Stimulated activated naive CD8-positive, alpha-beta T cell treated with anti-CD3 and anti-CD28 coated beads, Interleukin-15, Interleukin-2, amounts not matched to agents 100 ng/mL and 50 ng/mL, for 24 hours (primary cell): ENCODE data around the gene EXTL2.
"Not testable (repeated sequence)": the region's sequence is repeated elsewhere in the genome, so short reads cannot be mapped to it uniquely, and the experiment has no call there.

Experiments used
- H3K27ac Mint-ChIP-seq: one replicate; pipeline ENCODE4 v1.8.0; 2021; ENCODE audit warnings: mild to moderate bottlenecking, mixed read lengths
- H3K27me3 Mint-ChIP-seq: one replicate; pipeline ENCODE4 v1.8.0; 2021; ENCODE audit warnings: mixed read lengths
- H3K36me3 Mint-ChIP-seq: one replicate; pipeline ENCODE4 v1.8.0; 2021; ENCODE audit warnings: low read depth, mixed read lengths
- H3K4me1 Mint-ChIP-seq: one replicate; pipeline ENCODE4 v1.8.0; 2021; ENCODE audit warnings: low read depth, mixed read lengths
- H3K4me3 Mint-ChIP-seq: one replicate; pipeline ENCODE4 v1.8.0; 2021; ENCODE audit warnings: mild to moderate bottlenecking, mixed read lengths
- H3K9me3 Mint-ChIP-seq: one replicate; pipeline ENCODE4 v1.8.0; 2021; ENCODE audit warnings: mixed read lengths

Gene EXTL2, protein sequence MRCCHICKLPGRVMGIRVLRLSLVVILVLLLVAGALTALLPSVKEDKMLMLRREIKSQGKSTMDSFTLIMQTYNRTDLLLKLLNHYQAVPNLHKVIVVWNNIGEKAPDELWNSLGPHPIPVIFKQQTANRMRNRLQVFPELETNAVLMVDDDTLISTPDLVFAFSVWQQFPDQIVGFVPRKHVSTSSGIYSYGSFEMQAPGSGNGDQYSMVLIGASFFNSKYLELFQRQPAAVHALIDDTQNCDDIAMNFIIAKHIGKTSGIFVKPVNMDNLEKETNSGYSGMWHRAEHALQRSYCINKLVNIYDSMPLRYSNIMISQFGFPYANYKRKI

DNA sequence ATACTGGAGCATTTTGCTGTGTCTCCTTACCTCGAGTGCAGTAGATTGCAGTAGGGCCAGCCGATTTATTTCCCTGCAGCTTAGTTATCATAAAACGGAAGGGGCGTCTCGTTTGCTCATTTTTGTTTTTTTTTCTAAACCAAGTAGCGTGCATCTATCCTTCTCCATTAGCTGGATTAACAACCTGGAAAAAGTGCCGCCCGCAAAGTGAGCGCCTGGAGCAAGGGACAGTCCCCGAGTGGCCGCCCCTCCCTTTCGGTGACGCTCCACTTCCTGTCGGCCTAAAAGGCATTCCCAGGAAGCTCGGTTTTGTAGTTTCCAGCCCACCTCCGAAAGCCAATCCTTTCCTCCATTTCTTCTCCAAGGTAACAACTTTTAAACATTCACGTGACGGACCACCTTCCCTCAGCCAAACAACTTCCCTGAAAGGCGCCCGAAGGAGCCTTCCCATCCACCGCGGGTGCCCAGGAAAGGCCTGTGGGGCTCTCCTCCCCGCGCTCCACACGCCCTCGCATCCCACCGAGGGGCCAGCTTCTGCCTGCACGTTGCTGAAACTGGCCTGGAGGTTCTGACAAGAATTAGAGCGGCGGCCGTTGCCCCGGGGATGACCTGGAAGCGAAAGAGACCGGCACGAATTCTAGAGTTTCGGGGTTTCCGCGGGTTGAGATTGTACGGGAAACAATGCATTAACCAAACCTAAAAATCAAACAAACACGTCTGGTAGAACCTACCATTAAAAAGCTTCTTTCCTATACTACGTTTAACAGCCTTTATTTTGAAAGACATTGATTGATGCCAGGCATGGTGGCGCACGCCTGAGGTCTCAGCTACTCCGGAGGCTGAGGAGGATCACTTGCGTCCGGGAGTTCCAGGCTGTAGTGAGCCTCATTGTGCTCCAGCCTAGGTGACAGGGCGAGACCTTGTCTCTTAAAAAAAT, at the start of gene EXTL2:
TSS of gene EXTL2 (minus strand) at position 240 of the 937 bp plus-strand sequence. CDS start 6,085 bp downstream, outside the sequence.
- peak within 1 kb of the TSS; percentile 100 for H3K4me3 Mint-ChIP-seq
- no peaks in the 10 kb centered on the region for H3K27me3 Mint-ChIP-seq
- peaks cover 63% of the 10 kb centered on the region for H3K4me1 Mint-ChIP-seq
- peaks cover 10% of the 10 kb centered on the region for H3K9me3 Mint-ChIP-seq
- peak within 1 kb of the TSS; percentile 100 for H3K27ac Mint-ChIP-seq
- peaks cover 51% of the 10 kb centered on the region for H3K36me3 Mint-ChIP-seq

DNA sequence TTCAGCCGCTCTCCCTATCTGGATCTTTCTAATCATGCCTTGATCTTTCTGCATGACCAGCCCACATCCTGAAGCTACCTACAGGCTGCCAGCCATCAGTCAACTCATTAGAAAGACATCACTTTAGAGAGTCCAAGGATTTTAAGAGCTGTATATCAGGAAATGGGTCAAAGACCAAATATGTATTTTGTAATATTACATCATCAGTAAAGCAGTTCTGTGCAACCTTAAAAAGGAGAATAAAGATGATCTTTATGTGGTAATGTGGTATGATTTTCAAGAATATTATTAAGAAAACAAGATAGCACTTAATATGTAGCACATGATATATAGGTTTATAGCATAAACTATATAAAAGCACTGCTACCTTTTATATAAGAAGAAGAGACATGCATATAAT, 48.9 kb upstream of the EXTL2 start:
- Mint-ChIP-seq H3K9me3 (peaks cover 29% of the 10 kb centered on the region), H3K27ac (no peak overlapping the region), H3K36me3 (peaks cover 89% of the 10 kb centered on the region), H3K27me3 (peaks cover 4% of the 10 kb centered on the region), H3K4me1 (peaks cover 58% of the 10 kb centered on the region), H3K4me3 (no peak overlapping the region)

DNA sequence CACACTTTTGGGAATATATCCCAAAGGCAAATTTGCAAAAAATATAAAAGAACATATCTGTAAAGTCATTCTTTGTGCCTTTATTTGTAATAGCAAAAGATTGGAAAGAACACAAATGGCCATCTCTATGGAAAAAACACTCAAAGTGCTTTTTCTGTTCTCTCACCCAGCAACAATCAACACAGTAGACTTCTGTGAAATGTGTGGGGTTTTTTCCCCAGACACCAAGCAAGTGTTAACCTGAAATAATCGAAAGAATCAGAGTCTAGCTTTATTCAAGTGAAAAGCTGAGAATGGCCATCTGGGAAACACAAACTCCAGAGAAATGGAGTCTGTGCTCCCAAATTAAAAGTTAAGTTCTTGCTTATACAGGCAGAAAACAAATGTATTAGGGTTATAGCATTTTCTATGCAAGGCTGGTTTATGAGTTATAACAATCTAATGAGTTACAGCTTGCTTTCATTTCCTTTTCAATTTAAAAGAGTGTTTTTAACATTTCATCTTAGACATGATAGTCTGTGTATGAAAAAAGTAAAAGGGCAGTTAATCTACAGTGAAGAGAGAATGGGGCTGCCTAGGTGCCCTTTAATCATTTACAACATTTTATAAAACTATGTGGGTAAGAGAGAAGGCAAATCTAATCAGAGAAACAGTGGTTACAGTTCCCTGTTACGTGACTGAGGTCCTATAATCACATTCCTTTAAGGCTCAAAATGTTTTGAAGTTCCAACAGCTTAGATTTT, 47.8 kb upstream of the EXTL2 start:
- Mint-ChIP-seq H3K27me3 (peaks cover 4% of the 10 kb centered on the region), H3K4me3 (no peak overlapping the region), H3K27ac (no peak overlapping the region), H3K36me3 (peaks cover 89% of the 10 kb centered on the region), H3K4me1 (peaks cover 47% of the 10 kb centered on the region), H3K9me3 (peaks cover 21% of the 10 kb centered on the region)

DNA sequence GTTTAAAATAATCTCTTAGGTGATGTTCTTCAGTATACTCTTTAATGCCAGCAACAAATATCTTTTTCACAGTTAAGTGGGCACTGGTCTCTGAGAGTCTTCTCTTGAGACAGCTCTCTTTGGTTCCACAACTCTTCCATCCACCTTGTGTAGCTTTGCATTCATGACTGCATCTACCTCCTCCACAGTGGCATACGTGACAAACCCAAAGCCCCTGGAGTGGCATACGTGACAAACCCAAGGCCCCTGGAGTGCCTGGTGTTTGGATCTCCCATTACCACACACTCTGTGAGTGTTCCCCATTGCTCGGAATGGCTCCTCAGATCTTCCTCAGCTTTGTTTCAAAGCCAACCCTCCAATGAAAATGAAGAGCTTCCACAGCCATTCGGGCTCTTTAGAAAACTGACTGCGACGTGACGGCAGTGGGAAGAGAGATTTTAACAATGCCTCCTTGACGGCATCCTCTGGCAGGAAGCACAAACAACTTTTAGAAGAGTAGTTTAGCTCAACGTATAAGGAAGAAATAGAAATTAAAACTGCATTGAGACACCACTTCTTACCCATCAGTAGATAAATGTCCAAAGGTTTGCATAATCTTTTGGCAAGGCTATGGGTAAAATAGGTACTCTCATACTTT, 47.1 kb upstream of the EXTL2 start:
- peaks cover 88% of the 10 kb centered on the region for H3K36me3 Mint-ChIP-seq
- peak overlapping the region; percentile 100 for H3K27ac Mint-ChIP-seq
- H3K27me3 Mint-ChIP-seq = peaks cover 4% of the 10 kb centered on the region
- peak overlapping the region; percentile 85 for H3K4me3 Mint-ChIP-seq
- peaks cover 16% of the 10 kb centered on the region for H3K9me3 Mint-ChIP-seq
- peaks cover 42% of the 10 kb centered on the region for H3K4me1 Mint-ChIP-seq

DNA sequence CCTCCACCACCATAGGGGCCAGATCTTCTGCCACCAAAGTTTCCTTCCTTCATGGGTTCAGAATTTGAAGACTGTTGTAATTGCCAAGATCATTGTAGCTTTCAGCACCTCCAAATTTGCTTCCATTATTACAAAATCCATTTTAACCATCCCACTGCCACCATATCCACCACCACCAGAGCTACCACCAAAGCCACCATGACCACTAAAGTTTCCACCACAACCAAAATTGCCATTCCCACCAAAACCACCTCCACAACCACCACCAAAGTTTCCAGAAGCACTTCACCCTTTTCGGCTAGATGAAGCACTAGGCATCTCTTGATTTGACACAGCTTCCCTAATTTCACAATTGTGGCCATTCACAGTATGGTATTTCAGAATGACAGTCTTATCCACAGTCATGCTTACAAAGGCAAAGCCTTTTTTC, 46.5 kb upstream of the EXTL2 start:
- peaks cover 88% of the 10 kb centered on the region for H3K36me3 Mint-ChIP-seq
- H3K4me1 Mint-ChIP-seq = peaks cover 43% of the 10 kb centered on the region
- peak overlapping the region; percentile 85 for H3K4me3 Mint-ChIP-seq
- H3K27me3 Mint-ChIP-seq = peaks cover 4% of the 10 kb centered on the region
- peaks cover 14% of the 10 kb centered on the region for H3K9me3 Mint-ChIP-seq
- peak overlapping the region; percentile 100 for H3K27ac Mint-ChIP-seq

DNA sequence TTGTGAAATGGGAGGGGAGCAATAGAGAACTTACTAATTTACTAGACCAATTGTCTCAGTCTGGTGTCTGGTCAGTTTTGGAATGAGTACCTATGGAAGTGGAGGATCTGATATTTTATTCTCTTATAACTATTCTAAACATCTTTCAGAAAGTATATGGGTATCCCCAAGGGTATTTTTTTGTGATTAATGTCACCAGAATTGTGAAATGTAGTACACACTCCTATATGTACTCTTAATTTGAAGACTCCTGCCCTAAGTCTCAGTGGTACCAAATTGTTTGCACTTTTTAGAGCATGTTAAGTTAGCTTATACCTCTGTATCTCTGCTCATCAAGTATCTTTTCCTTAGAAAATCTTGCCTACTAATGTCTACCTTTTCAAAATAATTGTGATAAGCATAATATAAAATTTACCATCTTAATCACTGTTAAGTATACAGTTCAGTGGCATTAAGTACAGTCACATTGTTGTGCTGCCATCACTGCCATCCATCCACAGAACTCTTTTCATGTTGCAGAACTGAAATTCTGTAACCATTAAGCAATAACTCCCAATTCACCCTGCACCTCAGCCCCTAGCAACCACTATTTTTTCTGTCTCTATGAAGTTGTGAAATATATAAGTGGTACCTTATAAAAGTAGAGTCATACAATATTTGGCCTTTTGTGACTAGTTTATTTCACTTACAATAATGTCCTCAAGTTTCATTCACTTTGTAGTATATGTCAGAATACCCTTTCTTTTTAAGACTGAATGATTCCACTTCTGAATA, 41.7 kb upstream of the EXTL2 start:
- Mint-ChIP-seq H3K27ac (no peak overlapping the region), H3K4me3 (no peak overlapping the region), H3K27me3 (peaks cover 4% of the 10 kb centered on the region), H3K36me3 (peaks cover 90% of the 10 kb centered on the region), H3K9me3 (peaks cover 8% of the 10 kb centered on the region), H3K4me1 (peaks cover 44% of the 10 kb centered on the region)

DNA sequence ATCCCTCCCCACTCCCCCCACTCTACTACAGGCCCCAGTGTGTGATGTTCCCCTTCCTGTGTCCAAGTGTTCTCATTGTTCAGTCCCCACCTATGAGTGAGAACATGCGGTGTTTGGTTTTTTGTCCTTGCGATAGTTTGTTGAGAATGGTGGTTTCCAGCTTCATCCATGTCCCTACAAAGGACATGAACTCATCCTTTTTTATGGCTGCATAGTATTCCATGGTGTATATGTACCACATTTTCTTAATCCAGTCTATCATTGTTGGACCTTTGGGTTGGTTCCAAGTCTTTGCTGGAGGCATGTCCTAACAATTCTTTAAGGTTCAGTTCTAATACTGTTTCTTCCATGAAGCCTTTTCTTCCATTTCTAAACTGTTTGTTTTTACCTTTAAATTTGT, 38.9 kb upstream of the EXTL2 start:
- not testable (repeated sequence) for H3K27ac Mint-ChIP-seq, H3K27me3 Mint-ChIP-seq, H3K9me3 Mint-ChIP-seq, H3K4me3 Mint-ChIP-seq
- Mint-ChIP-seq H3K36me3 (peaks cover 85% of the 10 kb centered on the region), H3K4me1 (peaks cover 63% of the 10 kb centered on the region)

DNA sequence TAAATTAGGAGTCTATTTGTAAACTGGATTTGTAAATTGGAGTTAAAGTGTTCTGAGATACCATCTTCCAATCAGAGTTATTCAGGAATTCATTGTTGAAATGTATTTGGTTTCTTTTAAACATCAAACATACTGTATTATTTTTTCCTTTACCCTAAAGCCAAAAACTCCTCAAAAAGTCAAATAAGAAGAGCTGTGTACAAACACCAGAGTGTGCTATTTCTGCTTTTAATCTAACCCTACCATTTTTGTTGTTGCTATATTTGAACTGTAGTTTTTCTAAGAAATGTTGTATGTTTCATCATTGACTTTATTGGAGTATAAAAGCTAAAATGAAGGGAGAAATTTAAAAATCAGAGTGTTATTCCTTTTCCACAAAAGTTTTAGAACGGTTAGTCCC, 37.1 kb upstream of the EXTL2 start:
- Mint-ChIP-seq H3K27me3 (no peaks in the 10 kb centered on the region), H3K4me1 (peaks cover 60% of the 10 kb centered on the region), H3K9me3 (no peaks in the 10 kb centered on the region), H3K36me3 (peaks cover 68% of the 10 kb centered on the region), H3K27ac (no peak overlapping the region), H3K4me3 (no peak overlapping the region)

DNA sequence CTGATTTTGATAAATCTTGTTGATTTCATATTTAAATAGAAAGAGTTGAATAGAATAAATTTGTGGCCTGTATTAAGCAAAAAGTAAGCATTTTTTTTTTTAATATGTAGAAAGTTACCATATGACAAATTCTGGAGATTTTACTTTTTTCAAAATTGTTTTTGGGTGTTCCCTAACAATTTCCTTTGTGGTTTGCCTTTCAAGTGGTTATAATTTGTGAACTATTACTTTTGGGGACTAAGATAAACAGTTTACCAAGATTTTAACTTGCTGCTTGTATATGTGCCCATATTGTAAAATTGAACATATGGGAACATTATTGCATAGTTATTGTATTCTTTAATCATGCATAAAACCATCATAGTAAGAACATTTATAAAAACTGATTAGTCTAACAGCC, 35.9 kb upstream of the EXTL2 start:
- Mint-ChIP-seq H3K4me3 (no peak overlapping the region), H3K9me3 (peaks cover 5% of the 10 kb centered on the region), H3K4me1 (peaks cover 48% of the 10 kb centered on the region), H3K27me3 (no peaks in the 10 kb centered on the region), H3K36me3 (peaks cover 55% of the 10 kb centered on the region), H3K27ac (no peak overlapping the region)

DNA sequence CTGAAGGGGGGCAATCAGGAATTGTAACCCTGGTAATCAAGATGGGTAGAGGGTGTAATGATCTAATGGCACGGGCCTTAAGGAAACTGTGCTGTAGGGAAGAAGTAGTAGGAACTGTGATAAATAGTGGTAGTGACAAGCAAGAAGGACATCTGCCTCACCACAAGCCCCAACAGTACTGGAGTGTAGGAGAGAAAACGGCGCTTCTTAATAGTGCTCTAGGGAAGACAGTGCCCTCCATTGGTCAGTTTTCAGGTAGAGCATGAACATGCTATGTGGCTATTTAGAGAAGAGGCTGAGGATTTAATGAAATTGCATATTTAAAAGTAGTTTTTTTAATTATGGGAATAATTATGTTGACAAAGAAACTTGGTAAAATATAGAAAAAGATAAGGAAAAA, 33.5 kb upstream of the EXTL2 start:
- Mint-ChIP-seq H3K36me3 (peaks cover 32% of the 10 kb centered on the region), H3K4me1 (peaks cover 30% of the 10 kb centered on the region), H3K4me3 (no peak overlapping the region), H3K9me3 (peaks cover 12% of the 10 kb centered on the region), H3K27me3 (no peaks in the 10 kb centered on the region), H3K27ac (no peak overlapping the region)

DNA sequence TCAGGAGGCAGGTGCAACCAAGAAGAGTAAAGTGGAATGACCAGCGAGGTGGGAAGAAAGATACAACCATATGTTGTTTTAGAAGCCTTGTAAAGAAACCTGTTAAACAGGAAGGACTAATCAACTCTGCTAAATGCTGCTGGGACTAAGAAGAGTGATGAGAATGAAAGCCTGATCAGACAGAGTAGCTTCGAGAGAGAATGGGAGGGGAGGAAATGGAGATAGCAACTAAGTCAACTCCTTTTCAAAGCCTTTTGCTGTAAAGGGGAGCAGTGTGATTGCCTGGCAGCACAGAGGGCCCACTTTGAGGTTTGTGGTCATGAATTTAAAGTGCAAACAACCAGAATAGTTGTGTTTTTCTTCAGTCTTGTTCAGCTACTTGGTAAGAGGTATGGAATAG, 32.6 kb upstream of the EXTL2 start:
- Mint-ChIP-seq H3K9me3 (peaks cover 12% of the 10 kb centered on the region), H3K36me3 (peaks cover 30% of the 10 kb centered on the region), H3K4me3 (no peak overlapping the region), H3K4me1 (peaks cover 35% of the 10 kb centered on the region), H3K27me3 (no peaks in the 10 kb centered on the region), H3K27ac (no peak overlapping the region)

DNA sequence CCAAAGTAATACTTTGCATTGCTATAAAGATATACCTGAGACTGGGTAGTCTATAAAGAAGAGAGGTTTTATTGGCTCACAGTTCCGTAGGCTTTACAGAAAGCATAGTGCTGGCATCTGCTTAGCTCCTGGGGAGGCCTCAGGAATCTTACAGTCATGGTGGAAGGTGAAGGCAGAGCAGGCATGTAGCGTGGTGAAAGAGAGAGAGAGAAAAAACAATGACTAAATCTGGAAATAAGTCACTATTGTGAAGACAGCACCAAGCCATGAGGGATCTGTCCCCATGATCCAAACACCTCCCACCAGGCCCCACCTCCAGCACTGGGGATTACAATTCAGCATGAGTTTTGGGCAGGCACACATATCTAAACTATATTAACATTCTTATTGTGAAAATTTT, 31.6 kb upstream of the EXTL2 start:
- Mint-ChIP-seq H3K4me1 (peaks cover 33% of the 10 kb centered on the region), H3K9me3 (peaks cover 12% of the 10 kb centered on the region), H3K27me3 (no peaks in the 10 kb centered on the region), H3K36me3 (peaks cover 26% of the 10 kb centered on the region), H3K4me3 (no peak overlapping the region), H3K27ac (no peak overlapping the region)

DNA sequence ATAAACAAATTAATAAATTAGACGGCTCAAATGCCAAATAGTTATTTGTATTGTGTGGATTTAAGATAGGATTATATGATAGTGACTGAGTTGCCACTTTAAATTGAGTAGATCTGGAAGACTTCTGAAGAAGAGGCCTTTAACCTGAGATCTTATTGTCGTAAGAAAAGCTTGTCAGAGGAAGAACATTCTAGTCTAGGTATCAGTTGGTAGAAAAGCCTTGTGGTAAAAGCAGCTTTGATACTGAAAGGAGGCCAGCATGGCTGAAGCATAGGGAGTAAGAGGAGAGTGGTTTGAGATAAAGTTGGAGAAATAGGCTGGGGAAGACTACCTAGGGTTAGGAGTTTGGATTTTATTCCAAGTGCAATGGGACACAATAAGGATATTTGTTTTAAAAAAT, 30.3 kb upstream of the EXTL2 start:
- no peak overlapping the region for H3K4me3 Mint-ChIP-seq
- H3K36me3 Mint-ChIP-seq = peaks cover 21% of the 10 kb centered on the region
- no peak overlapping the region for H3K27ac Mint-ChIP-seq
- H3K27me3 Mint-ChIP-seq = no peaks in the 10 kb centered on the region
- H3K9me3 Mint-ChIP-seq = peaks cover 12% of the 10 kb centered on the region
- peaks cover 32% of the 10 kb centered on the region for H3K4me1 Mint-ChIP-seq

DNA sequence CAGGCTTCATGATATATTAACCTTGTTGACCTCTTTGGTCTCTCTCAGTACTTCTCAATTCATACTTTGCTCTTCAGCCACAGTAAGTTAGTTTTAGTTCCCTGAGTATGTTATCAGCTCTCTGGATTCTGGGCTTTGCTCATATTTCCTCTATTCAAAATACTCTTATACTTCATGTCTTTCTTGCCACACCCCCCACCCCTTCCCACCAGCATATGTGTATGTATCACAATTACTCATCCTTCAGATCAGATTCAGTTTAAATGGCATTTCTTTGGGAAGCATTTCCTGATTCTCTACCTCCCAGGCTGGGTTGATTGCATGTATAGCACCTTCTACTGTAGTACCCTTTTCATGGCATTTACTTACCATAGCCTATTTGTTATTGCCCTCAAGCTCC, 29.6 kb upstream of the EXTL2 start:
- H3K27ac Mint-ChIP-seq = no peak overlapping the region
- H3K9me3 Mint-ChIP-seq = peaks cover 12% of the 10 kb centered on the region
- H3K27me3 Mint-ChIP-seq = no peaks in the 10 kb centered on the region
- H3K4me3 Mint-ChIP-seq = no peak overlapping the region
- H3K4me1 Mint-ChIP-seq = peaks cover 24% of the 10 kb centered on the region
- H3K36me3 Mint-ChIP-seq = peaks cover 18% of the 10 kb centered on the region
